A673 (cell line): ENCODE data around the gene MRPL53.

Source experiments
- CTCF ChIP-seq: fragments of 300-800, 200-600 bp; sonication (generic); conservative IDR thresholded peaks from 2 replicates; pipeline ENCODE4 v1.5.1; 2017; ENCODE audit warnings: low read depth, mild to moderate bottlenecking, antibody characterized with exemption, low read length, moderate library complexity, mixed read lengths
- EZH2 ChIP-seq: fragments of 200-600 bp; sonication (generic); IDR thresholded peaks from 2 replicates; pipeline ENCODE4 v1.6.1; 2017; ENCODE audit warnings: borderline replicate concordance, low read depth, mild to moderate bottlenecking, mixed read lengths, antibody characterized with exemption, low read length; ENCODE audit not compliant: poor library complexity, severe bottlenecking

- TF ChIP-seq CTCF: no peak
- TF ChIP-seq EZH2: no peak
These were observed 43.6 kb upstream of the MRPL53 start for GRCh38 chr2:74515981-74516633.
